GM23338 (cell line): ENCODE results near the gene SELENOF. TPM values are rescaled to one million over a fixed set of nuclear protein-coding genes. Genes with fewer than 3 reads are reported as not detected.

Experiments
- ATAC-seq: fragments of 200-7000 bp; cut with Tn5 transposase; 3 replicates; pipeline ENCODE4 v1.9.1; 2020
- DNase-seq: peaks from one replicate; pipeline ENCODE4 v3.0.0-alpha.2; 2015; ENCODE audit warnings: low spot score
- H2AFZ ChIP-seq: fragments of 200-600 bp; sonication (generic); 2 replicates; pipeline ENCODE4 v1.8.0; 2016; ENCODE audit warnings: antibody characterized with exemption, mild to moderate bottlenecking, moderate library complexity
- H3F3A ChIP-seq: fragments of 200-600 bp; sonication (generic); replicated peaks from 2 replicates; pipeline ENCODE4 v1.8.0; 2017; ENCODE audit warnings: antibody characterized with exemption, mixed run types, low read depth
- H3K27ac ChIP-seq: fragments of 200-600 bp; sonication (generic); 2 replicates; pipeline ENCODE4 v1.6.1; 2016; ENCODE audit warnings: low read depth
- H3K27me3 ChIP-seq: fragments of 200-600 bp; sonication (generic); 2 replicates; pipeline ENCODE4 v1.8.0; 2016; ENCODE audit warnings: mild to moderate bottlenecking, mixed run types, moderate library complexity; ENCODE audit not compliant: insufficient read depth
- H3K36me3 ChIP-seq: fragments of 200-600 bp; sonication (generic); 2 replicates; pipeline ENCODE4 v1.8.0; 2016; ENCODE audit warnings: mild to moderate bottlenecking; ENCODE audit not compliant: insufficient read depth
- H3K4me1 ChIP-seq: fragments of 200-600 bp; sonication (generic); 2 replicates; pipeline ENCODE4 v1.8.0; 2016; ENCODE audit warnings: mild to moderate bottlenecking, moderate library complexity; ENCODE audit not compliant: insufficient read depth
- H3K4me2 ChIP-seq: fragments of 200-600 bp; sonication (generic); 2 replicates; pipeline ENCODE4 v1.7.1; 2017; ENCODE audit warnings: mixed run types
- H3K4me3 ChIP-seq: fragments of 200-600 bp; sonication (generic); 2 replicates; pipeline ENCODE4 v1.6.1; 2016; ENCODE audit warnings: mixed run types
- H3K79me2 ChIP-seq: fragments of 200-600 bp; sonication (generic); replicated peaks from 2 replicates; pipeline ENCODE4 v1.8.0; 2017; ENCODE audit warnings: mild to moderate bottlenecking; ENCODE audit not compliant: insufficient read depth
- H3K9me2 ChIP-seq: fragments of 200-600 bp; sonication (generic); 2 replicates; pipeline ENCODE4 v1.8.0; 2017; ENCODE audit not compliant: insufficient read depth
- H4K20me1 ChIP-seq: fragments of 200-600 bp; sonication (generic); replicated peaks from 2 replicates; pipeline ENCODE4 v1.8.0; 2017; ENCODE audit warnings: mild to moderate bottlenecking; ENCODE audit not compliant: insufficient read depth
- H3K27ac Mint-ChIP-seq: 2 replicates; pipeline ENCODE4 v1.8.0; 2020; ENCODE audit warnings: inconsistent platforms, mild to moderate bottlenecking, moderate library complexity, mixed read lengths
- H3K27me3 Mint-ChIP-seq: 3 replicates; pipeline ENCODE4 v1.8.0; 2022; ENCODE audit warnings: low read depth, mild to moderate bottlenecking, moderate library complexity, mixed read lengths, inconsistent platforms; ENCODE audit not compliant: insufficient read depth, poor library complexity
- H3K36me3 Mint-ChIP-seq: 3 replicates; pipeline ENCODE4 v1.8.0; 2021; ENCODE audit warnings: low read depth, mild to moderate bottlenecking, inconsistent platforms, moderate library complexity, mixed read lengths
- H3K4me1 Mint-ChIP-seq: 3 replicates; pipeline ENCODE4 v1.8.0; 2020; ENCODE audit warnings: mild to moderate bottlenecking, inconsistent platforms, mixed read lengths
- H3K4me3 Mint-ChIP-seq: 3 replicates; pipeline ENCODE4 v1.8.0; 2021; ENCODE audit warnings: moderate library complexity, mild to moderate bottlenecking, inconsistent platforms, mixed read lengths
- H3K9me3 Mint-ChIP-seq: 3 replicates; pipeline ENCODE4 v1.8.0; 2020; ENCODE audit warnings: moderate library complexity, mild to moderate bottlenecking, inconsistent platforms, mixed read lengths
- EZH2 ChIP-seq: fragments of 200-600 bp; sonication (generic); IDR thresholded peaks from one replicate; pipeline ENCODE4 v1.8.0; 2017; ENCODE audit warnings: antibody characterized with exemption, mild to moderate bottlenecking, low read depth; ENCODE audit not compliant: unreplicated experiment
- EZH2phosphoT487 ChIP-seq: fragments of 200-600 bp; sonication (generic); IDR thresholded peaks from one replicate; pipeline ENCODE4 v1.8.1; 2018; ENCODE audit warnings: antibody characterized with exemption; ENCODE audit not compliant: unreplicated experiment
- JUNB ChIP-seq: IDR thresholded peaks from one replicate; pipeline ENCODE4 v1.6.1; 2016; ENCODE audit warnings: antibody characterized with exemption; ENCODE audit not compliant: unreplicated experiment
- POLR2AphosphoS5 ChIP-seq: IDR thresholded peaks from 2 replicates; pipeline ENCODE4 v1.6.1; 2016; ENCODE audit warnings: antibody characterized with exemption, low read depth
- REST ChIP-seq: IDR thresholded peaks from one replicate; pipeline ENCODE4 v1.6.1; 2018; ENCODE audit warnings: antibody characterized with exemption; ENCODE audit not compliant: unreplicated experiment
- ZNF114 ChIP-seq: fragments of 250-450 bp; sonication (Bioruptor Pico); IDR thresholded peaks from 2 replicates; pipeline ENCODE4 v1.5.0; 2020; ENCODE audit warnings: mild to moderate bottlenecking, moderate library complexity
- ZNF331 ChIP-seq: fragments of 250-450 bp; sonication (Bioruptor Pico); IDR thresholded peaks from 2 replicates; pipeline ENCODE4 v1.5.0; 2020; ENCODE audit warnings: low read depth, mild to moderate bottlenecking, moderate library complexity
- polyA plus RNA-seq: library from polyadenylated mRNA; unstranded; fragments of >200 nt; fragmentation: Nextera tagmentation; extraction: Ambion mirVana; gene quantifications from 2 replicates; pipeline ENCODE4 v1.2.1, GENCODE V29; 2016
- total RNA-seq: library from RNA; depleted of rRNA; stranded (reverse); fragments of >200 nt; shearing (Covaris generic); gene quantifications from 2 replicates; pipeline ENCODE4 v1.2.3, GENCODE V29; 2014
- TF ChIP-seq, protein P1 (sequence below), 2 experiments: fragments of 200-600 bp in 1 of 2; sonication (generic) in 1 of 2; conservative IDR thresholded peaks; 2 replicates each; pipeline versions ENCODE4 v1.5.1 to v1.6.1; 2016 to 2017; ENCODE audit warnings: antibody characterized with exemption in 2 of 2, low read depth in 2 of 2, mild to moderate bottlenecking in 2 of 2, moderate library complexity in 1 of 2
- TF ChIP-seq, protein P2 (sequence below): fragments of 250-450 bp; sonication (Bioruptor Pico); IDR thresholded peaks from 2 replicates; pipeline ENCODE4 v1.5.0; 2020; ENCODE audit warnings: mild to moderate bottlenecking, moderate library complexity

SELENOF gene
- total and polyA plus RNA-seq, 2 experiments from 2014 or later = 113 to 142 TPM

- Histone ChIP-seq H2AFZ (no peak overlapping the region), H3K4me1 (no peaks in the 10 kb centered on the region), H3K4me3 (no peak overlapping the region), H3K27ac (no peak overlapping the region), H3K4me2 (no peak overlapping the region), H3K27me3 (no peaks in the 10 kb centered on the region), H3F3A (no peaks in the 10 kb centered on the region), H4K20me1 (peaks cover 10% of the 10 kb centered on the region; the same call in 1 of the 2 replicates), H3K9me2 (no peaks in the 10 kb centered on the region), H3K79me2 (peaks cover 100% of the 10 kb centered on the region), H3K36me3 (peaks cover 6% of the 10 kb centered on the region; the same call in 1 of the 2 replicates)
- ATAC-seq = no peak
- Mint-ChIP-seq H3K36me3 (peaks cover 48% of the 10 kb centered on the region), H3K27me3 (no peaks in the 10 kb centered on the region), H3K4me3 (no peak overlapping the region), H3K27ac (no peak overlapping the region), H3K9me3 (peaks cover 40% of the 10 kb centered on the region), H3K4me1 (peaks cover 3% of the 10 kb centered on the region; the same call in 1 of the 3 replicates)
- DNase-seq = no peak
- TF ChIP-seq EZH2phosphoT487 (no peak), JUNB (no peak), POLR2AphosphoS5 (no peak)
Observed at GRCh38 chr1:86924324-86924960, 10.5 kb upstream of the SELENOF start.

- ATAC-seq (no peak), DNase-seq (no peak)
- peaks cover 10% of the 10 kb centered on the region; the same call in 1 of the 2 replicates for H4K20me1 ChIP-seq
- peaks cover 6% of the 10 kb centered on the region; the same call in 1 of the 2 replicates for H3K36me3 ChIP-seq
- H3F3A ChIP-seq = no peaks in the 10 kb centered on the region
- Mint-ChIP-seq H3K4me3 (no peak overlapping the region), H3K9me3 (peaks cover 40% of the 10 kb centered on the region), H3K27me3 (peaks cover 2% of the 10 kb centered on the region), H3K36me3 (peaks cover 48% of the 10 kb centered on the region), H3K27ac (no peak overlapping the region), H3K4me1 (peaks cover 4% of the 10 kb centered on the region; the same call in 1 of the 3 replicates)
- H3K79me2 ChIP-seq = peaks cover 100% of the 10 kb centered on the region
- no peaks in the 10 kb centered on the region for H3K4me1 ChIP-seq
- TF ChIP-seq EZH2 (no peak), ZNF331 (CRISPR knock-in tag) (no peak), EZH2phosphoT487 (no peak), REST (no peak), ZNF114 (CRISPR knock-in tag) (no peak), POLR2AphosphoS5 (no peak)
- TF ChIP-seq, protein P1, sequence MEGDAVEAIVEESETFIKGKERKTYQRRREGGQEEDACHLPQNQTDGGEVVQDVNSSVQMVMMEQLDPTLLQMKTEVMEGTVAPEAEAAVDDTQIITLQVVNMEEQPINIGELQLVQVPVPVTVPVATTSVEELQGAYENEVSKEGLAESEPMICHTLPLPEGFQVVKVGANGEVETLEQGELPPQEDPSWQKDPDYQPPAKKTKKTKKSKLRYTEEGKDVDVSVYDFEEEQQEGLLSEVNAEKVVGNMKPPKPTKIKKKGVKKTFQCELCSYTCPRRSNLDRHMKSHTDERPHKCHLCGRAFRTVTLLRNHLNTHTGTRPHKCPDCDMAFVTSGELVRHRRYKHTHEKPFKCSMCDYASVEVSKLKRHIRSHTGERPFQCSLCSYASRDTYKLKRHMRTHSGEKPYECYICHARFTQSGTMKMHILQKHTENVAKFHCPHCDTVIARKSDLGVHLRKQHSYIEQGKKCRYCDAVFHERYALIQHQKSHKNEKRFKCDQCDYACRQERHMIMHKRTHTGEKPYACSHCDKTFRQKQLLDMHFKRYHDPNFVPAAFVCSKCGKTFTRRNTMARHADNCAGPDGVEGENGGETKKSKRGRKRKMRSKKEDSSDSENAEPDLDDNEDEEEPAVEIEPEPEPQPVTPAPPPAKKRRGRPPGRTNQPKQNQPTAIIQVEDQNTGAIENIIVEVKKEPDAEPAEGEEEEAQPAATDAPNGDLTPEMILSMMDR (conservative IDR thresholded peaks at IDR 0.05; ENCODE audit: low read depth in 2 of 2) = no peak
- TF ChIP-seq, protein P2, sequence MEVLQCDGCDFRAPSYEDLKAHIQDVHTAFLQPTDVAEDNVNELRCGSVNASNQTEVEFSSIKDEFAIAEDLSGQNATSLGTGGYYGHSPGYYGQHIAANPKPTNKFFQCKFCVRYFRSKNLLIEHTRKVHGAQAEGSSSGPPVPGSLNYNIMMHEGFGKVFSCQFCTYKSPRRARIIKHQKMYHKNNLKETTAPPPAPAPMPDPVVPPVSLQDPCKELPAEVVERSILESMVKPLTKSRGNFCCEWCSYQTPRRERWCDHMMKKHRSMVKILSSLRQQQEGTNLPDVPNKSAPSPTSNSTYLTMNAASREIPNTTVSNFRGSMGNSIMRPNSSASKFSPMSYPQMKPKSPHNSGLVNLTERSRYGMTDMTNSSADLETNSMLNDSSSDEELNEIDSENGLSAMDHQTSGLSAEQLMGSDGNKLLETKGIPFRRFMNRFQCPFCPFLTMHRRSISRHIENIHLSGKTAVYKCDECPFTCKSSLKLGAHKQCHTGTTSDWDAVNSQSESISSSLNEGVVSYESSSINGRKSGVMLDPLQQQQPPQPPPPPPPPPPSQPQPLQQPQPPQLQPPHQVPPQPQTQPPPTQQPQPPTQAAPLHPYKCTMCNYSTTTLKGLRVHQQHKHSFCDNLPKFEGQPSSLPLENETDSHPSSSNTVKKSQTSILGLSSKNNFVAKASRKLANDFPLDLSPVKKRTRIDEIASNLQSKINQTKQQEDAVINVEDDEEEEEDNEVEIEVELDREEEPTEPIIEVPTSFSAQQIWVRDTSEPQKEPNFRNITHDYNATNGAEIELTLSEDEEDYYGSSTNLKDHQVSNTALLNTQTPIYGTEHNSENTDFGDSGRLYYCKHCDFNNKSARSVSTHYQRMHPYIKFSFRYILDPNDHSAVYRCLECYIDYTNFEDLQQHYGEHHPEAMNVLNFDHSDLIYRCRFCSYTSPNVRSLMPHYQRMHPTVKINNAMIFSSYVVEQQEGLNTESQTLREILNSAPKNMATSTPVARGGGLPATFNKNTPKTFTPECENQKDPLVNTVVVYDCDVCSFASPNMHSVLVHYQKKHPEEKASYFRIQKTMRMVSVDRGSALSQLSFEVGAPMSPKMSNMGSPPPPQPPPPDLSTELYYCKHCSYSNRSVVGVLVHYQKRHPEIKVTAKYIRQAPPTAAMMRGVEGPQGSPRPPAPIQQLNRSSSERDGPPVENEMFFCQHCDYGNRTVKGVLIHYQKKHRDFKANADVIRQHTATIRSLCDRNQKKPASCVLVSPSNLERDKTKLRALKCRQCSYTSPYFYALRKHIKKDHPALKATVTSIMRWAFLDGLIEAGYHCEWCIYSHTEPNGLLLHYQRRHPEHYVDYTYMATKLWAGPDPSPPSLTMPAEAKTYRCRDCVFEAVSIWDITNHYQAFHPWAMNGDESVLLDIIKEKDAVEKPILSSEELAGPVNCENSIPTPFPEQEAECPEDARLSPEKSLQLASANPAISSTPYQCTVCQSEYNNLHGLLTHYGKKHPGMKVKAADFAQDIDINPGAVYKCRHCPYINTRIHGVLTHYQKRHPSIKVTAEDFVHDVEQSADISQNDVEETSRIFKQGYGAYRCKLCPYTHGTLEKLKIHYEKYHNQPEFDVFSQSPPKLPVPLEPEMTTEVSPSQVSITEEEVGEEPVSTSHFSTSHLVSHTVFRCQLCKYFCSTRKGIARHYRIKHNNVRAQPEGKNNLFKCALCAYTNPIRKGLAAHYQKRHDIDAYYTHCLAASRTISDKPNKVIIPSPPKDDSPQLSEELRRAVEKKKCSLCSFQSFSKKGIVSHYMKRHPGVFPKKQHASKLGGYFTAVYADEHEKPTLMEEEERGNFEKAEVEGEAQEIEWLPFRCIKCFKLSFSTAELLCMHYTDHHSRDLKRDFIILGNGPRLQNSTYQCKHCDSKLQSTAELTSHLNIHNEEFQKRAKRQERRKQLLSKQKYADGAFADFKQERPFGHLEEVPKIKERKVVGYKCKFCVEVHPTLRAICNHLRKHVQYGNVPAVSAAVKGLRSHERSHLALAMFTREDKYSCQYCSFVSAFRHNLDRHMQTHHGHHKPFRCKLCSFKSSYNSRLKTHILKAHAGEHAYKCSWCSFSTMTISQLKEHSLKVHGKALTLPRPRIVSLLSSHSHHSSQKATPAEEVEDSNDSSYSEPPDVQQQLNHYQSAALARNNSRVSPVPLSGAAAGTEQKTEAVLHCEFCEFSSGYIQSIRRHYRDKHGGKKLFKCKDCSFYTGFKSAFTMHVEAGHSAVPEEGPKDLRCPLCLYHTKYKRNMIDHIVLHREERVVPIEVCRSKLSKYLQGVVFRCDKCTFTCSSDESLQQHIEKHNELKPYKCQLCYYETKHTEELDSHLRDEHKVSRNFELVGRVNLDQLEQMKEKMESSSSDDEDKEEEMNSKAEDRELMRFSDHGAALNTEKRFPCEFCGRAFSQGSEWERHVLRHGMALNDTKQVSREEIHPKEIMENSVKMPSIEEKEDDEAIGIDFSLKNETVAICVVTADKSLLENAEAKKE (CRISPR knock-in tag) = no peak
- no peak overlapping the region for H2AFZ ChIP-seq
- no peak overlapping the region for H3K4me2 ChIP-seq
- H3K4me3 ChIP-seq = no peak overlapping the region
- no peaks in the 10 kb centered on the region for H3K27me3 ChIP-seq
- no peaks in the 10 kb centered on the region for H3K9me2 ChIP-seq
- no peak overlapping the region for H3K27ac ChIP-seq
Observed at GRCh38 chr1:86922445-86922844, 8.5 kb upstream of the SELENOF start.
